DOHH2 (cell line): ENCODE data around the gene KDM4C.

Experiments used
- H3F3A ChIP-seq: fragments of 200-600 bp; sonication (generic), shearing (Covaris generic); 2 replicates; pipeline ENCODE4 v1.6.0; 2016; ENCODE audit warnings: antibody characterized with exemption, mild to moderate bottlenecking; ENCODE audit not compliant: control insufficient read depth, insufficient read depth
- H3K27ac ChIP-seq: fragments of 200-600 bp; sonication (generic); 2 replicates; pipeline ENCODE4 v1.5.1; 2014; ENCODE audit warnings: low read depth, mild to moderate bottlenecking, low read length, moderate library complexity
- H3K27me3 ChIP-seq: fragments of 200-600 bp; sonication (generic); 2 replicates; pipeline ENCODE4 v1.6.1; 2014; ENCODE audit warnings: mild to moderate bottlenecking, low read length, mixed read lengths; ENCODE audit not compliant: control insufficient read depth
- H3K36me3 ChIP-seq: fragments of 200-600 bp; sonication (generic); 2 replicates; pipeline ENCODE4 v1.6.1; 2014; ENCODE audit warnings: mild to moderate bottlenecking, low read length, moderate library complexity, mixed read lengths; ENCODE audit not compliant: control insufficient read depth
- H3K4me1 ChIP-seq: fragments of 200-600 bp; sonication (generic); 2 replicates; pipeline ENCODE4 v1.6.1; 2014; ENCODE audit warnings: mild to moderate bottlenecking, low read length, mixed read lengths; ENCODE audit not compliant: control insufficient read depth
- H3K4me2 ChIP-seq: fragments of 200-600 bp; sonication (generic); 2 replicates; pipeline ENCODE4 v1.6.0; 2014; ENCODE audit warnings: mild to moderate bottlenecking, low read length, moderate library complexity
- H3K4me3 ChIP-seq: fragments of 200-600 bp; sonication (generic); 2 replicates; pipeline ENCODE4 v1.5.1; 2014; ENCODE audit warnings: mild to moderate bottlenecking, low read length, mixed read lengths
- H3K79me2 ChIP-seq: fragments of 200-600 bp; sonication (generic); 2 replicates; pipeline ENCODE4 v1.6.1; 2014; ENCODE audit warnings: mild to moderate bottlenecking, low read length, mixed read lengths; ENCODE audit not compliant: control insufficient read depth
- H3K9me2 ChIP-seq: fragments of 200-600 bp; sonication (generic); replicated peaks from 2 replicates; pipeline ENCODE4 v1.6.1; 2014; ENCODE audit warnings: mild to moderate bottlenecking, low read length, mixed read lengths; ENCODE audit not compliant: control insufficient read depth
- H3K9me3 ChIP-seq: fragments of 200-600 bp; sonication (generic); 2 replicates; pipeline ENCODE4 v1.6.1; 2014; ENCODE audit warnings: antibody characterized with exemption, low read length, mixed read lengths; ENCODE audit not compliant: control insufficient read depth, insufficient read depth
- H4K20me1 ChIP-seq: fragments of 200-600 bp; sonication (generic); 2 replicates; pipeline ENCODE4 v1.6.0; 2014; ENCODE audit warnings: low read depth, mild to moderate bottlenecking, antibody characterized with exemption, low read length, moderate library complexity; ENCODE audit not compliant: control insufficient read depth, insufficient read depth
- EZH2phosphoT487 ChIP-seq: fragments of 200-600 bp; sonication (generic); IDR thresholded peaks from 2 replicates; pipeline ENCODE4 v1.6.1; 2017; ENCODE audit warnings: borderline replicate concordance, mild to moderate bottlenecking, antibody characterized with exemption, low read length, moderate library complexity, mixed read lengths
- TF ChIP-seq, protein P1 (sequence below): fragments of 200-600 bp; sonication (generic); IDR thresholded peaks from one replicate; pipeline ENCODE4 v1.5.1; 2014; ENCODE audit warnings: antibody characterized with exemption, mild to moderate bottlenecking, low read depth, low read length; ENCODE audit not compliant: poor library complexity, severe bottlenecking

Gene KDM4C

GRCh38 chr9:7042124-7042523, 284.4 kb downstream of the KDM4C start:
- Histone ChIP-seq H3K36me3 (peaks cover 5% of the 10 kb centered on the region; the same call in 1 of the 2 replicates), H3K27me3 (no peaks in the 10 kb centered on the region), H3K9me3 (no peaks in the 10 kb centered on the region), H3K4me3 (no peak overlapping the region), H3K9me2 (no peaks in the 10 kb centered on the region), H3K4me1 (no peaks in the 10 kb centered on the region), H3K79me2 (no peaks in the 10 kb centered on the region), H3K4me2 (no peak overlapping the region), H4K20me1 (no peaks in the 10 kb centered on the region), H3K27ac (no peak overlapping the region), H3F3A (no peaks in the 10 kb centered on the region)
- TF ChIP-seq EZH2phosphoT487: no peak
- TF ChIP-seq, protein P1, sequence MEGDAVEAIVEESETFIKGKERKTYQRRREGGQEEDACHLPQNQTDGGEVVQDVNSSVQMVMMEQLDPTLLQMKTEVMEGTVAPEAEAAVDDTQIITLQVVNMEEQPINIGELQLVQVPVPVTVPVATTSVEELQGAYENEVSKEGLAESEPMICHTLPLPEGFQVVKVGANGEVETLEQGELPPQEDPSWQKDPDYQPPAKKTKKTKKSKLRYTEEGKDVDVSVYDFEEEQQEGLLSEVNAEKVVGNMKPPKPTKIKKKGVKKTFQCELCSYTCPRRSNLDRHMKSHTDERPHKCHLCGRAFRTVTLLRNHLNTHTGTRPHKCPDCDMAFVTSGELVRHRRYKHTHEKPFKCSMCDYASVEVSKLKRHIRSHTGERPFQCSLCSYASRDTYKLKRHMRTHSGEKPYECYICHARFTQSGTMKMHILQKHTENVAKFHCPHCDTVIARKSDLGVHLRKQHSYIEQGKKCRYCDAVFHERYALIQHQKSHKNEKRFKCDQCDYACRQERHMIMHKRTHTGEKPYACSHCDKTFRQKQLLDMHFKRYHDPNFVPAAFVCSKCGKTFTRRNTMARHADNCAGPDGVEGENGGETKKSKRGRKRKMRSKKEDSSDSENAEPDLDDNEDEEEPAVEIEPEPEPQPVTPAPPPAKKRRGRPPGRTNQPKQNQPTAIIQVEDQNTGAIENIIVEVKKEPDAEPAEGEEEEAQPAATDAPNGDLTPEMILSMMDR: no peak

DNA sequence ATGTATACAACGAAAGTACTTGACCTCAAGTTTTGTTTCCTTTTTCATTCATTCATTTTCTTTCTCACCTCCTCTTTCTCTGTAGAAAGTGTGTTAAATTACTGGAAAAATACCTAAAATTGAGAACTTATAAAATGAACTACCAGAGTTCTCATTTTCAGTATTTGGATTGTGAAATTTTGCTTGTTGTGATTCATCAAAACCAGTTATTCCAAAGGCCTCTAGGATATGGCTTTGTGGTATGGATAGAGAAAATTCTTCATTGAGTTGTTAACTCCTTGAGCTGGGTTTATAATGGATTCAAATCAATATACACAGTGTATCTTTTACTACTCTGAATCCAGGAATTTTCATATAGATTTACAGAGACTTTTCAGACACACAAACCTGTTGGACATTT, 287.6 kb downstream of the KDM4C start:
- Histone ChIP-seq H3K4me1 (no peaks in the 10 kb centered on the region), H3F3A (no peaks in the 10 kb centered on the region), H3K9me3 (no peaks in the 10 kb centered on the region), H3K36me3 (peaks cover 20% of the 10 kb centered on the region; the same call in 1 of the 2 replicates), H3K4me2 (no peak overlapping the region), H4K20me1 (no peaks in the 10 kb centered on the region), H3K79me2 (no peaks in the 10 kb centered on the region), H3K9me2 (no peaks in the 10 kb centered on the region), H3K27me3 (no peaks in the 10 kb centered on the region), H3K4me3 (no peak overlapping the region), H3K27ac (no peak overlapping the region)
- TF ChIP-seq, protein P1: no peak
- TF ChIP-seq EZH2phosphoT487: no peak

DNA sequence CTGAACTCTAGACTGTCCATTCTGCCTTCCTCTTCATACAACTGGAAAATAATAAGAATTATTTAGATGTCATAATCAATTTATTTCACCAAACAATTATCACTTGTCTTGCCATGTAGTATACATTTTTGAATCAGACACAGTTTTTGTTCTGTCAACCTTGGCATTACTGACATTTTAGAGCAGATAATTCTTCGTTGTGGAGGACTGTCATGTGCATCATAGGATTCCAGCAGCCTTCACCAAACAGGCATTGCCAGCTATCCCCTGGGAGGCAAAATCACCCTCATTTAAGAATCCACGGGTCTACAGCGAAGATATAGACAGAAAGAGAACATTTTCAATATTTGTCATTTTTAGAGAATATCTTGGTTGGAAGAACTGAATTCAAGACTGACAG, 293.9 kb downstream of the KDM4C start:
- Histone ChIP-seq H3K4me2 (no peak overlapping the region), H3K4me3 (no peak overlapping the region), H3K9me2 (no peaks in the 10 kb centered on the region), H3K9me3 (no peaks in the 10 kb centered on the region), H3F3A (no peaks in the 10 kb centered on the region), H3K79me2 (no peaks in the 10 kb centered on the region), H3K27ac (no peak overlapping the region), H3K27me3 (no peaks in the 10 kb centered on the region), H3K36me3 (peaks cover 22% of the 10 kb centered on the region; the same call in 1 of the 2 replicates), H3K4me1 (no peaks in the 10 kb centered on the region), H4K20me1 (no peaks in the 10 kb centered on the region)
- TF ChIP-seq, protein P1: no peak

DNA sequence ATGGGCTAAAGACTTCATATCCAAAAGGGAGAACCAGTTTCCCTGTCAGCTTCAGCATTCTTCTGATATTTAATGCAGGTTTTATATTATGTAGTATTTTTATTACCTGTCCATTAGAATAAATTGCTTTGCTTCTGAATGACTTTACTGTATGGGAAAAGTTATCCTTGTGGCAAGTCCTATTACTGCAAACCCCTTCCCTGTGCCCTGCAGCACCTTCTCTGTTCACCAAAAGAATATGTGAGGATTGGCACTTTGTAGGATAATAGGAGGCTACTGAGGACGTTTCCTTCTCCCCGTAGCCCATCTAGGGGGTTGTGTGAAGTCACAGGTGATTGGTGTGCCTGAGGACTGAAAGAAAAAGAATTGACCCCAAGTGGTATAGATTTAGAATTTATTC, 296.1 kb downstream of the KDM4C start:
- peaks cover 14% of the 10 kb centered on the region; the same call in 1 of the 2 replicates for H3K36me3 ChIP-seq
- no peaks in the 10 kb centered on the region for H4K20me1 ChIP-seq
- H3K4me1 ChIP-seq: no peaks in the 10 kb centered on the region
- no peak overlapping the region for H3K27ac ChIP-seq
- no peak for TF ChIP-seq EZH2phosphoT487
- TF ChIP-seq, protein P1: no peak
- no peak overlapping the region for H3K4me2 ChIP-seq
- H3K9me2 ChIP-seq: no peaks in the 10 kb centered on the region
- no peaks in the 10 kb centered on the region for H3K27me3 ChIP-seq
- no peaks in the 10 kb centered on the region for H3F3A ChIP-seq
- no peaks in the 10 kb centered on the region for H3K9me3 ChIP-seq
- H3K4me3 ChIP-seq: no peak overlapping the region
- no peaks in the 10 kb centered on the region for H3K79me2 ChIP-seq
